Neural progenitor cell (in vitro differentiated cells): ENCODE results near the gene IKBKG. TPM values are rescaled to one million over a fixed set of nuclear protein-coding genes. Genes with fewer than 3 reads are reported as not detected.

Experiments
- DNase-seq: peaks from one replicate; pipeline ENCODE4 v3.0.0-alpha.2; 2016; ENCODE audit warnings: low spot score
- H2AFZ ChIP-seq: fragments of 200-600 bp; sonication (generic); replicated peaks from 2 replicates; pipeline ENCODE4 v1.6.1; 2016; ENCODE audit warnings: antibody characterized with exemption
- H3F3A ChIP-seq: fragments of 200-600 bp; sonication (generic); 2 replicates; pipeline ENCODE4 v1.6.1; 2016; ENCODE audit warnings: antibody characterized with exemption, low read depth
- H3K27ac ChIP-seq: fragments of 200-600 bp; sonication (generic); 2 replicates; pipeline ENCODE4 v1.5.1; 2016; ENCODE audit warnings: mild to moderate bottlenecking
- H3K27me3 ChIP-seq: fragments of 200-600 bp; sonication (generic); 2 replicates; pipeline ENCODE4 v1.6.1; 2016; ENCODE audit warnings: mild to moderate bottlenecking, moderate library complexity
- H3K36me3 ChIP-seq: fragments of 200-600 bp; sonication (generic); 2 replicates; pipeline ENCODE4 v1.5.1; 2016
- H3K4me1 ChIP-seq: fragments of 200-600 bp; sonication (generic); 2 replicates; pipeline ENCODE4 v1.6.1; 2016; ENCODE audit warnings: mixed run types
- H3K4me2 ChIP-seq: fragments of 200-600 bp; sonication (generic); 2 replicates; pipeline ENCODE4 v1.6.1; 2016
- H3K4me3 ChIP-seq: fragments of 200-600 bp; sonication (generic); 2 replicates; pipeline ENCODE4 v1.5.1; 2016
- H3K79me2 ChIP-seq: fragments of 200-600 bp; sonication (generic); 2 replicates; pipeline ENCODE4 v1.6.1; 2016; ENCODE audit warnings: low read depth
- H3K9ac ChIP-seq: fragments of 200-600 bp; sonication (generic); 2 replicates; pipeline ENCODE4 v1.6.1; 2016
- H3K9me3 ChIP-seq: fragments of 200-600 bp; sonication (generic); 2 replicates; pipeline ENCODE4 v1.5.1; 2016; ENCODE audit warnings: low read depth
- H4K20me1 ChIP-seq: fragments of 200-600 bp; sonication (generic); 2 replicates; pipeline ENCODE4 v1.6.1; 2016; ENCODE audit warnings: low read depth
- H3K27ac Mint-ChIP-seq: 3 replicates; pipeline ENCODE4 v1.8.0; 2021; ENCODE audit warnings: mixed read lengths
- H3K27me3 Mint-ChIP-seq: 2 replicates; pipeline ENCODE4 v1.8.0; 2022; ENCODE audit warnings: low read depth, mild to moderate bottlenecking, inconsistent platforms, moderate library complexity, mixed read lengths; ENCODE audit not compliant: insufficient read depth
- H3K36me3 Mint-ChIP-seq: 3 replicates; pipeline ENCODE4 v1.8.0; 2021; ENCODE audit warnings: mixed read lengths
- H3K4me1 Mint-ChIP-seq: 3 replicates; pipeline ENCODE4 v1.8.0; 2021; ENCODE audit warnings: mixed read lengths
- H3K4me3 Mint-ChIP-seq: 3 replicates; pipeline ENCODE4 v1.8.0; 2021; ENCODE audit warnings: mild to moderate bottlenecking, moderate library complexity, mixed read lengths
- H3K9me3 Mint-ChIP-seq: 3 replicates; pipeline ENCODE4 v1.8.0; 2020; ENCODE audit warnings: mixed read lengths
- CTCF ChIP-seq: fragments of 200-600 bp; sonication (generic); IDR thresholded peaks from 2 replicates; pipeline ENCODE4 v1.5.1; 2017; ENCODE audit warnings: antibody characterized with exemption, mild to moderate bottlenecking
- EZH2 ChIP-seq: fragments of 200-600 bp; sonication (generic); IDR thresholded peaks from 2 replicates; pipeline ENCODE4 v1.6.1; 2017; ENCODE audit warnings: antibody characterized with exemption, mild to moderate bottlenecking, moderate library complexity
- EZH2phosphoT487 ChIP-seq: fragments of 200-600 bp; sonication (generic); IDR thresholded peaks from 2 replicates; pipeline ENCODE4 v1.6.1; 2017; ENCODE audit warnings: antibody characterized with exemption
- total RNA-seq: library from RNA; depleted of rRNA; stranded (reverse); fragments of >200 nt; gene quantifications from 2 replicates; pipeline ENCODE4 v1.2.3, GENCODE V29; 2015; ENCODE audit warnings: low replicate concordance

The IKBKG gene
- total RNA-seq, 1 donor from 2014 or later: 13.2 TPM

- Histone ChIP-seq H3F3A (no peaks in the 10 kb centered on the region), H3K36me3 (no peaks in the 10 kb centered on the region), H3K9me3 (no peaks in the 10 kb centered on the region), H3K27ac (no peak overlapping the region), H3K4me1 (no peaks in the 10 kb centered on the region), H2AFZ (no peak overlapping the region), H3K4me2 (no peak overlapping the region), H3K4me3 (no peak overlapping the region), H3K79me2 (no peaks in the 10 kb centered on the region), H3K9ac (no peak overlapping the region), H4K20me1 (no peaks in the 10 kb centered on the region), H3K27me3 (no peaks in the 10 kb centered on the region)
- TF ChIP-seq EZH2phosphoT487: no peak
- no peak for TF ChIP-seq EZH2
- TF ChIP-seq CTCF: no peak
- H3K27me3 Mint-ChIP-seq: peaks cover 11% of the 10 kb centered on the region
- H3K9me3 Mint-ChIP-seq: peaks cover 34% of the 10 kb centered on the region
- no peak overlapping the region for H3K27ac Mint-ChIP-seq
- H3K4me3 Mint-ChIP-seq: no peak overlapping the region
- H3K36me3 Mint-ChIP-seq: no peaks in the 10 kb centered on the region
- no peak for DNase-seq
- peaks cover 8% of the 10 kb centered on the region for H3K4me1 Mint-ChIP-seq
Measured at GRCh38 chrX:154592505-154592904, 45.1 kb downstream of the IKBKG start.

- no peak for TF ChIP-seq CTCF
- no peak for TF ChIP-seq EZH2phosphoT487
- no peak for TF ChIP-seq EZH2
- no peak overlapping the region for H2AFZ ChIP-seq
- H3F3A ChIP-seq: no peaks in the 10 kb centered on the region
- no peaks in the 10 kb centered on the region for H3K27me3 ChIP-seq
- H3K9me3 ChIP-seq: no peaks in the 10 kb centered on the region
- Mint-ChIP-seq H3K4me1 (peaks cover 8% of the 10 kb centered on the region), H3K9me3 (peaks cover 40% of the 10 kb centered on the region), H3K27ac (no peak overlapping the region), H3K36me3 (no peaks in the 10 kb centered on the region), H3K27me3 (peaks cover 11% of the 10 kb centered on the region), H3K4me3 (no peak overlapping the region)
- H3K4me1 ChIP-seq: no peaks in the 10 kb centered on the region
- no peak overlapping the region for H3K9ac ChIP-seq
- DNase-seq: no peak
- H3K79me2 ChIP-seq: no peaks in the 10 kb centered on the region
- no peak overlapping the region for H3K4me2 ChIP-seq
- no peaks in the 10 kb centered on the region for H3K36me3 ChIP-seq
- no peaks in the 10 kb centered on the region for H4K20me1 ChIP-seq
- H3K27ac ChIP-seq: no peak overlapping the region
- H3K4me3 ChIP-seq: no peak overlapping the region
Measured at GRCh38 chrX:154593201-154593600, 45.8 kb downstream of the IKBKG start.

GRCh38 chrX:154594491-154594890 is 47.1 kb downstream of the IKBKG start:
- DNase-seq: no peak
- no peaks in the 10 kb centered on the region for H3K27me3 ChIP-seq
- peaks cover 40% of the 10 kb centered on the region for H3K9me3 Mint-ChIP-seq

GRCh38 chrX:154595559-154596249 is 48.3 kb downstream of the IKBKG start:
- Histone ChIP-seq H3F3A (no peaks in the 10 kb centered on the region), H3K4me2 (no peak overlapping the region), H3K4me3 (no peak overlapping the region), H3K27me3 (no peaks in the 10 kb centered on the region), H3K36me3 (no peaks in the 10 kb centered on the region), H3K79me2 (no peaks in the 10 kb centered on the region), H3K27ac (no peak overlapping the region), H3K9ac (no peak overlapping the region), H3K4me1 (no peaks in the 10 kb centered on the region), H3K9me3 (no peaks in the 10 kb centered on the region), H2AFZ (no peak overlapping the region), H4K20me1 (no peaks in the 10 kb centered on the region)
- Mint-ChIP-seq H3K27me3 (peaks cover 11% of the 10 kb centered on the region), H3K4me3 (no peak overlapping the region), H3K9me3 (peaks cover 43% of the 10 kb centered on the region), H3K36me3 (no peaks in the 10 kb centered on the region), H3K27ac (no peak overlapping the region), H3K4me1 (peaks cover 8% of the 10 kb centered on the region)
- DNase-seq: no peak
- TF ChIP-seq EZH2phosphoT487: no peak
- no peak for TF ChIP-seq CTCF
- TF ChIP-seq EZH2: no peak

More at GRCh38 chrX:154594491-154594890, 47.1 kb downstream of the IKBKG start:
- Histone ChIP-seq H3F3A (no peaks in the 10 kb centered on the region), H3K4me2 (no peak overlapping the region), H3K36me3 (no peaks in the 10 kb centered on the region), H3K9ac (no peak overlapping the region), H4K20me1 (no peaks in the 10 kb centered on the region), H3K27ac (no peak overlapping the region), H3K9me3 (no peaks in the 10 kb centered on the region), H3K4me1 (no peaks in the 10 kb centered on the region), H3K79me2 (no peaks in the 10 kb centered on the region), H3K4me3 (no peak overlapping the region), H2AFZ (no peak overlapping the region)
- H3K36me3 Mint-ChIP-seq: no peaks in the 10 kb centered on the region
- H3K27ac Mint-ChIP-seq: no peak overlapping the region
- H3K4me3 Mint-ChIP-seq: no peak overlapping the region
- H3K27me3 Mint-ChIP-seq: peaks cover 11% of the 10 kb centered on the region
- TF ChIP-seq EZH2: no peak
- H3K4me1 Mint-ChIP-seq: peaks cover 8% of the 10 kb centered on the region
